Inflammatory macrophage treated with lipopolysaccharide for 1 hour (primary cell): ENCODE results near the gene ST6GALNAC2.
"Not testable (repeated sequence)": the region's sequence is repeated elsewhere in the genome, so short reads cannot be mapped to it uniquely, and the experiment has no call there.

ENCODE experiments used
- DNase-seq, 2 donors: peaks; one replicate each; pipeline ENCODE4 v3.0.0-alpha.2; 2020 to 2022

Gene ST6GALNAC2

GRCh38 chr17:76525513-76525833 is 60.2 kb downstream of the ST6GALNAC2 start:
- DNase-seq = not testable (repeated sequence)

GRCh38 chr17:76524598-76525512 is 60.8 kb downstream of the ST6GALNAC2 start:
- no peak for DNase-seq

GRCh38 chr17:76523084-76524037 is 62.3 kb downstream of the ST6GALNAC2 start:
- peak; percentile 37 to 84 for DNase-seq

- DNase-seq = not testable (repeated sequence)
Measured at GRCh38 chr17:76521683-76522082, 64.0 kb downstream of the ST6GALNAC2 start.

- no peak for DNase-seq
Measured at GRCh38 chr17:76521262-76521661, 64.4 kb downstream of the ST6GALNAC2 start.

- no peak for DNase-seq
Measured at GRCh38 chr17:76519048-76519966, 66.4 kb downstream of the ST6GALNAC2 start.

- DNase-seq = peak; percentile 86 to 99
Measured at GRCh38 chr17:76517638-76518038, 68.0 kb downstream of the ST6GALNAC2 start.
